GM12878 (cell line): ENCODE data around the gene NRP1. TPM values are rescaled to one million over a fixed set of nuclear protein-coding genes. Genes with fewer than 3 reads are reported as not detected.

Source experiments
- ATAC-seq: fragments of 200-7000 bp; cut with Tn5 transposase; 3 replicates; pipeline ENCODE4 v1.9.1; 2020; ENCODE audit warnings: mild to moderate bottlenecking, moderate library complexity
- BruUV-seq: library from RNA; stranded (reverse); fragments of 400-500 nt; replicated peaks from 2 replicates; lab custom pipeline; 2021; lab: Mats Ljungman, UMichigan
- CTCF ChIA-PET: fragments of 300-600 bp; sonication (Branson Sonifier 250); formaldehyde crosslinking; extraction: SDS; loops from one replicate; lab custom pipeline; 2021; ENCODE audit warnings: inconsistent platforms; lab: Yijun Ruan, JAX
- POLR2A ChIA-PET: fragments of 350-600 bp; formaldehyde crosslinking; extraction: SDS; loops from one replicate; lab custom pipeline; 2021; ENCODE audit warnings: inconsistent platforms; lab: Charles Lee
- RAD21 ChIA-PET: fragments of 300-600 bp; sonication (Branson Sonifier 250); formaldehyde crosslinking; loops from one replicate; lab custom pipeline; 2023; ENCODE audit warnings: antibody characterized with exemption; ENCODE audit not compliant: unreplicated experiment; lab: Charles Lee
- SMC1A ChIA-PET: fragments of 300-600 bp; sonication (Branson Sonifier 250); formaldehyde crosslinking; loops from one replicate; lab custom pipeline; 2023; ENCODE audit not compliant: unreplicated experiment, uncharacterized antibody; lab: Charles Lee
- DNase-seq: peaks from one replicate; pipeline ENCODE4 v3.0.0-alpha.2; 2011; ENCODE audit warnings: low read depth, low spot score
- FAIRE-seq: peaks from 3 replicates; lab custom pipeline; 2011; peaks lifted over from hg19 to GRCh38; lab: Jason Lieb, UNC
- H2AFZ ChIP-seq: 2 replicates; pipeline ENCODE4 v1.6.0; 2011; ENCODE audit warnings: low read depth, low read length, control low read depth; ENCODE audit not compliant: control insufficient read depth
- H3K27ac ChIP-seq: 2 replicates; pipeline ENCODE4 v1.5.1; 2011; ENCODE audit warnings: control low read depth; ENCODE audit not compliant: control insufficient read depth, insufficient read depth
- H3K27me3 ChIP-seq, 2 experiments: replicated peaks in 1 of 2; 2 replicates each; pipeline versions ENCODE4 v1.6.0 to v1.6.1; 2011; ENCODE audit warnings: low read length in 1 of 2; ENCODE audit not compliant: control insufficient read depth in 2 of 2, insufficient read depth in 2 of 2
- H3K36me3 ChIP-seq, 2 experiments: 2 replicates each; pipeline ENCODE4 v1.5.1; 2011; ENCODE audit warnings: low read length in 1 of 2; ENCODE audit not compliant: control insufficient read depth in 2 of 2, insufficient read depth in 2 of 2
- H3K4me1 ChIP-seq: 2 replicates; pipeline ENCODE4 v1.6.1; 2011; ENCODE audit warnings: mild to moderate bottlenecking, low read length, moderate library complexity, mixed read lengths; ENCODE audit not compliant: control insufficient read depth, insufficient read depth
- H3K4me2 ChIP-seq: 2 replicates; pipeline ENCODE4 v1.6.0; 2011; ENCODE audit warnings: control low read depth; ENCODE audit not compliant: control insufficient read depth, insufficient read depth
- H3K4me3 ChIP-seq: fragments of 200-600 bp; sonication (generic); 2 replicates; pipeline ENCODE4 v1.5.1; 2016
- H3K79me2 ChIP-seq: 2 replicates; pipeline ENCODE4 v1.6.0; 2011; ENCODE audit warnings: low read length; ENCODE audit not compliant: control insufficient read depth, insufficient read depth
- H3K9ac ChIP-seq: 2 replicates; pipeline ENCODE4 v1.8.0; 2011; ENCODE audit warnings: low read length, control low read depth, mixed read lengths; ENCODE audit not compliant: control insufficient read depth, insufficient read depth
- H3K9me3 ChIP-seq: replicated peaks from 3 replicates; pipeline ENCODE4 v1.5.1; 2011; ENCODE audit warnings: mild to moderate bottlenecking, low read length; ENCODE audit not compliant: control insufficient read depth, insufficient read depth
- H4K20me1 ChIP-seq: 2 replicates; pipeline ENCODE4 v1.6.0; 2011; ENCODE audit not compliant: control insufficient read depth, insufficient read depth
- ETV6 ChIP-seq, 2 experiments: fragments of 450-650 bp in 1 of 2; IDR thresholded peaks in 1 of 2; conservative IDR thresholded peaks in 1 of 2; 2 replicates each; pipeline ENCODE4 v1.6.1; 2014; ENCODE audit warnings: antibody characterized with exemption in 1 of 2, borderline replicate concordance in 1 of 2, low read depth in 1 of 2, mild to moderate bottlenecking in 1 of 2, moderate library complexity in 1 of 2
- EZH2 ChIP-seq: IDR thresholded peaks from 2 replicates; pipeline ENCODE4 v1.6.1; 2012; ENCODE audit warnings: low read depth, mild to moderate bottlenecking, control low read depth, inconsistent platforms, low read length, borderline replicate concordance; ENCODE audit not compliant: control insufficient read depth
- JUND ChIP-seq: IDR thresholded peaks from 2 replicates; pipeline ENCODE4 v1.6.1; 2012; ENCODE audit warnings: low read depth, mild to moderate bottlenecking, low read length, improper control_type of control experiment, moderate library complexity
- RUNX3 ChIP-seq: IDR thresholded peaks from 2 replicates; pipeline ENCODE4 v1.6.1; 2012; ENCODE audit warnings: low read length, inconsistent platforms
- TCF12 ChIP-seq: IDR thresholded peaks from 2 replicates; pipeline ENCODE4 v1.6.1; 2011; ENCODE audit warnings: low read depth, mild to moderate bottlenecking, low read length
- WRNIP1 ChIP-seq: IDR thresholded peaks from 2 replicates; pipeline ENCODE4 v1.6.1; 2011; ENCODE audit warnings: low read depth, low read length, improper control_type of control experiment, borderline replicate concordance
- WGBS: methylation state at CpG from one replicate; pipeline ENCODE4 v1.1.6; 2016; ENCODE audit warnings: low lambda C conversion rate; ENCODE audit not compliant: insufficient replicate concordance, insufficient coverage; ENCODE audit errors: missing lambda C conversion rate; 5-methylcytosine and 5-hydroxymethylcytosine counted together
- in situ Hi-C: fragments of 300-500 bp; cut with MboI; formaldehyde crosslinking; loops from 9 replicates; pipeline ENCODE4 v1.14.3; 2018; ENCODE audit warnings: mixed read lengths
- intact Hi-C: fragments of 100-400 bp; cut with micrococcal nuclease; formaldehyde crosslinking; loops from one replicate; pipeline ENCODE4 v1.14.2; 2022; ENCODE audit not compliant: unreplicated experiment
- polyA plus RNA-seq, 11 experiments: library from polyadenylated mRNA; depleted of rRNA in 4 of 11; unstranded in 6 of 11; stranded (reverse) in 5 of 11; fragments of >200 nt; fragmentation: Nextera tagmentation in 4 of 11; fragmentation: Illumina TruSeq in 1 of 11; extraction: Ambion mirVana in 4 of 11; extraction: Trizol in 1 of 11; gene quantifications; 1 replicate in 1 of 11; 2 replicates in 10 of 11; pipeline versions ENCODE4 v1.2.1 to v1.2.3, GENCODE V29; 2011 to 2016; ENCODE audit warnings: inconsistent platforms in 2 of 11, missing spikeins in 2 of 11, low read depth in 1 of 11
- total RNA-seq, 4 experiments: library from RNA; depleted of rRNA in 3 of 4; stranded (reverse); fragments of >200 nt in 3 of 4; fragmentation: Illumina TruSeq in 1 of 4; extraction: Trizol in 1 of 4; gene quantifications; 2 replicates each; pipeline versions ENCODE4 v1.2.1 to v1.2.3, GENCODE V29; 2013 to 2021
- TF ChIP-seq, protein P1 (sequence below): fragments of 450-650 bp; IDR thresholded peaks from 2 replicates; pipeline ENCODE4 v1.6.1; 2018; ENCODE audit warnings: mild to moderate bottlenecking, low read depth, moderate library complexity; ENCODE audit not compliant: partially characterized antibody
- TF ChIP-seq, protein P2 (sequence below): fragments of 450-650 bp; IDR thresholded peaks from 2 replicates; pipeline ENCODE4 v1.6.1; 2014; ENCODE audit warnings: mild to moderate bottlenecking
- TF ChIP-seq, protein P3 (sequence below): fragments of 450-650 bp; formaldehyde crosslinking; IDR thresholded peaks from 2 replicates; pipeline ENCODE4 v1.4.0; 2022; ENCODE audit warnings: mild to moderate bottlenecking, moderate library complexity
- TF ChIP-seq, protein P4 (sequence below): fragments of 450-650 bp; IDR thresholded peaks from 2 replicates; pipeline ENCODE4 v1.6.1; 2016; ENCODE audit warnings: mild to moderate bottlenecking, moderate library complexity, borderline replicate concordance

Gene NRP1
- total and polyA plus RNA-seq, 10 of the 15 experiments (the other 5 are each of a cell fraction or from before 2014, with no cell fraction given): 0.11 to 12.1 (median 0.52) TPM

DNA sequence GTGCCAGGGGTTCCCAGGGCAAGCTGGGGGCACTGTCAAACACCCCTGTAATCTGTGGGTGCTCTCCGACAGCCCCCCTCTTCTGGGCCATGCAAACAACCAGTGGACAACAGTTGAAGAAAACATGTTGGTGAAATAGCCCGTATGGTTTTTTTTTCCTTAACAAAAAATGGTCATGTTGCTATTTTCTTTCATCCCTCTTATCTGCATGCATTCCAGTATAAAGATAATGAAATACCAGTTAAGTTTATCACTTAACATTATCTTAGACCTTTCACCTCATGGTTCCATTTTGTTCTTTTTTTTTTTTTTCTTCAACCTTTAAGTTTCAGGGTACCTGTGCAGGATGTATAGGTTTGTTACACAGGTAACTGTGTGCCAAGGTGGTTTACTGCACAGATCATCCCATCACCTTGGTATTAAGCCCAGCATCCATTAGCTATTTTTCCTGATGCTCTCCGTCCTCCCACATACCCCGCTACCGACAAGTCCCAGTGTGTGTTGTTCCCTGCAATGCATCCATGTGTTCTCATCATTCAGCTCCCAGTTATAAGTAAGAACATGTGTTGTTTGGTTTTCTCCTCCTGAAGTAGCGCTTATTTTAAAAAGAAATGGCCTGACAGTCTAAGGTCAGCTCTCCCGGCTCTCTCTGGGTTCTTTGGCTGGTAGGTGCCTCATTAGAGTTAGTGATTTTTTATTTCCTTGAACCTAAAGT, 110.1 kb downstream of the NRP1 start:
- no peak for DNase-seq
- H4K20me1 ChIP-seq: no peaks in the 10 kb centered on the region
- BruUV-seq: no TSS peak
- ChIA-PET POLR2A (no interaction called here), CTCF (no interaction called here)
- in situ Hi-C loops: no loop called here
- H3K9ac ChIP-seq: no peak overlapping the region
- H3K27ac ChIP-seq: no peak overlapping the region
- no peak overlapping the region for H3K4me3 ChIP-seq
- 49% methylated on average over 7 of the region's 7 CpGs for WGBS
- TF ChIP-seq ETV6 (conservative IDR thresholded peaks at IDR 0.05 in 1 of 2, IDR thresholded peaks at IDR 0.05 in 1 of 2; ENCODE audit: borderline replicate concordance in 1 of 2, low read depth in 1 of 2) (no peak), EZH2 (no peak), WRNIP1 (no peak), JUND (no peak), RUNX3 (no peak), TCF12 (no peak)
- TF ChIP-seq, protein P1, sequence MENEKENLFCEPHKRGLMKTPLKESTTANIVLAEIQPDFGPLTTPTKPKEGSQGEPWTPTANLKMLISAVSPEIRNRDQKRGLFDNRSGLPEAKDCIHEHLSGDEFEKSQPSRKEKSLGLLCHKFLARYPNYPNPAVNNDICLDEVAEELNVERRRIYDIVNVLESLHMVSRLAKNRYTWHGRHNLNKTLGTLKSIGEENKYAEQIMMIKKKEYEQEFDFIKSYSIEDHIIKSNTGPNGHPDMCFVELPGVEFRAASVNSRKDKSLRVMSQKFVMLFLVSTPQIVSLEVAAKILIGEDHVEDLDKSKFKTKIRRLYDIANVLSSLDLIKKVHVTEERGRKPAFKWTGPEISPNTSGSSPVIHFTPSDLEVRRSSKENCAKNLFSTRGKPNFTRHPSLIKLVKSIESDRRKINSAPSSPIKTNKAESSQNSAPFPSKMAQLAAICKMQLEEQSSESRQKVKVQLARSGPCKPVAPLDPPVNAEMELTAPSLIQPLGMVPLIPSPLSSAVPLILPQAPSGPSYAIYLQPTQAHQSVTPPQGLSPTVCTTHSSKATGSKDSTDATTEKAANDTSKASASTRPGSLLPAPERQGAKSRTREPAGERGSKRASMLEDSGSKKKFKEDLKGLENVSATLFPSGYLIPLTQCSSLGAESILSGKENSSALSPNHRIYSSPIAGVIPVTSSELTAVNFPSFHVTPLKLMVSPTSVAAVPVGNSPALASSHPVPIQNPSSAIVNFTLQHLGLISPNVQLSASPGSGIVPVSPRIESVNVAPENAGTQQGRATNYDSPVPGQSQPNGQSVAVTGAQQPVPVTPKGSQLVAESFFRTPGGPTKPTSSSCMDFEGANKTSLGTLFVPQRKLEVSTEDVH: no peak
- TF ChIP-seq, protein P2, sequence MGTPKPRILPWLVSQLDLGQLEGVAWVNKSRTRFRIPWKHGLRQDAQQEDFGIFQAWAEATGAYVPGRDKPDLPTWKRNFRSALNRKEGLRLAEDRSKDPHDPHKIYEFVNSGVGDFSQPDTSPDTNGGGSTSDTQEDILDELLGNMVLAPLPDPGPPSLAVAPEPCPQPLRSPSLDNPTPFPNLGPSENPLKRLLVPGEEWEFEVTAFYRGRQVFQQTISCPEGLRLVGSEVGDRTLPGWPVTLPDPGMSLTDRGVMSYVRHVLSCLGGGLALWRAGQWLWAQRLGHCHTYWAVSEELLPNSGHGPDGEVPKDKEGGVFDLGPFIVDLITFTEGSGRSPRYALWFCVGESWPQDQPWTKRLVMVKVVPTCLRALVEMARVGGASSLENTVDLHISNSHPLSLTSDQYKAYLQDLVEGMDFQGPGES: no peak
- TF ChIP-seq, protein P3, sequence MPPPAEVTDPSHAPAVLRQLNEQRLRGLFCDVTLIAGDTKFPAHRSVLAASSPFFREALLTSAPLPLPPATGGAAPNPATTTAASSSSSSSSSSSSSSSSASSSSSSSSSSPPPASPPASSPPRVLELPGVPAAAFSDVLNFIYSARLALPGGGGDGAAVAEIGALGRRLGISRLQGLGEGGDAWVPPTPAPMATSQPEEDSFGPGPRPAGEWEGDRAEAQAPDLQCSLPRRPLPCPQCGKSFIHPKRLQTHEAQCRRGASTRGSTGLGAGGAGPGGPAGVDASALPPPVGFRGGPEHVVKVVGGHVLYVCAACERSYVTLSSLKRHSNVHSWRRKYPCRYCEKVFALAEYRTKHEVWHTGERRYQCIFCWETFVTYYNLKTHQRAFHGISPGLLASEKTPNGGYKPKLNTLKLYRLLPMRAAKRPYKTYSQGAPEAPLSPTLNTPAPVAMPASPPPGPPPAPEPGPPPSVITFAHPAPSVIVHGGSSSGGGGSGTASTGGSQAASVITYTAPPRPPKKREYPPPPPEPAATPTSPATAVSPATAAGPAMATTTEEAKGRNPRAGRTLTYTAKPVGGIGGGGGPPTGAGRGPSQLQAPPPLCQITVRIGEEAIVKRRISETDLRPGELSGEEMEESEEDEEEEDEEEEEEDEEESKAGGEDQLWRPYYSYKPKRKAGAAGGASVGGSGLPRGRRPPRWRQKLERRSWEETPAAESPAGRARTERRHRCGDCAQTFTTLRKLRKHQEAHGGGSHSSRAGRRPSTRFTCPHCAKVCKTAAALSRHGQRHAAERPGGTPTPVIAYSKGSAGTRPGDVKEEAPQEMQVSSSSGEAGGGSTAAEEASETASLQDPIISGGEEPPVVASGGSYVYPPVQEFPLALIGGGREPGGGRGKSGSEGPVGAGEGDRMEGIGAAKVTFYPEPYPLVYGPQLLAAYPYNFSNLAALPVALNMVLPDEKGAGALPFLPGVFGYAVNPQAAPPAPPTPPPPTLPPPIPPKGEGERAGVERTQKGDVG (CRISPR knock-in tag): no peak
- TF ChIP-seq, protein P4, sequence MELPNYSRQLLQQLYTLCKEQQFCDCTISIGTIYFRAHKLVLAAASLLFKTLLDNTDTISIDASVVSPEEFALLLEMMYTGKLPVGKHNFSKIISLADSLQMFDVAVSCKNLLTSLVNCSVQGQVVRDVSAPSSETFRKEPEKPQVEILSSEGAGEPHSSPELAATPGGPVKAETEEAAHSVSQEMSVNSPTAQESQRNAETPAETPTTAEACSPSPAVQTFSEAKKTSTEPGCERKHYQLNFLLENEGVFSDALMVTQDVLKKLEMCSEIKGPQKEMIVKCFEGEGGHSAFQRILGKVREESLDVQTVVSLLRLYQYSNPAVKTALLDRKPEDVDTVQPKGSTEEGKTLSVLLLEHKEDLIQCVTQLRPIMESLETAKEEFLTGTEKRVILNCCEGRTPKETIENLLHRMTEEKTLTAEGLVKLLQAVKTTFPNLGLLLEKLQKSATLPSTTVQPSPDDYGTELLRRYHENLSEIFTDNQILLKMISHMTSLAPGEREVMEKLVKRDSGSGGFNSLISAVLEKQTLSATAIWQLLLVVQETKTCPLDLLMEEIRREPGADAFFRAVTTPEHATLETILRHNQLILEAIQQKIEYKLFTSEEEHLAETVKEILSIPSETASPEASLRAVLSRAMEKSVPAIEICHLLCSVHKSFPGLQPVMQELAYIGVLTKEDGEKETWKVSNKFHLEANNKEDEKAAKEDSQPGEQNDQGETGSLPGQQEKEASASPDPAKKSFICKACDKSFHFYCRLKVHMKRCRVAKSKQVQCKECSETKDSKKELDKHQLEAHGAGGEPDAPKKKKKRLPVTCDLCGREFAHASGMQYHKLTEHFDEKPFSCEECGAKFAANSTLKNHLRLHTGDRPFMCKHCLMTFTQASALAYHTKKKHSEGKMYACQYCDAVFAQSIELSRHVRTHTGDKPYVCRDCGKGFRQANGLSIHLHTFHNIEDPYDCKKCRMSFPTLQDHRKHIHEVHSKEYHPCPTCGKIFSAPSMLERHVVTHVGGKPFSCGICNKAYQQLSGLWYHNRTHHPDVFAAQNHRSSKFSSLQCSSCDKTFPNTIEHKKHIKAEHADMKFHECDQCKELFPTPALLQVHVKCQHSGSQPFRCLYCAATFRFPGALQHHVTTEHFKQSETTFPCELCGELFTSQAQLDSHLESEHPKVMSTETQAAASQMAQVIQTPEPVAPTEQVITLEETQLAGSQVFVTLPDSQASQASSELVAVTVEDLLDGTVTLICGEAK: no peak
- TF ChIP-seq, all 136 proteins: peak for 0
- no peaks in the 10 kb centered on the region for H3K27me3 ChIP-seq
- RAD21 ChIA-PET: no interaction called here
- H3K36me3 ChIP-seq: no peaks in the 10 kb centered on the region
- no peak overlapping the region for H2AFZ ChIP-seq
- no peaks in the 10 kb centered on the region for H3K4me1 ChIP-seq
- FAIRE-seq: no peak
- no peaks in the 10 kb centered on the region for H3K9me3 ChIP-seq
- no peak for ATAC-seq
- no peak overlapping the region for H3K4me2 ChIP-seq
- SMC1A ChIA-PET: interaction anchor here (0.9 kb wide), 1 partner anchor 192 kb away, joined by 4 read pairs; no protein-coding TSS in a partner anchor
- intact Hi-C loops: no loop called here
- no peaks in the 10 kb centered on the region for H3K79me2 ChIP-seq
